GM12801 (cell line): ENCODE results near the gene SOX18.

Experiments
- CTCF ChIP-seq: IDR thresholded peaks from one replicate; pipeline ENCODE4 v1.5.1; 2011; ENCODE audit warnings: control low read depth; ENCODE audit not compliant: insufficient read length; ENCODE audit errors: extremely low read depth

The SOX18 gene

GRCh38 chr20:64051561-64052325, 2.3 kb upstream of the SOX18 start:
- no peak for TF ChIP-seq CTCF

GRCh38 chr20:64051033-64051452, 1.6 kb upstream of the SOX18 start:
- no peak for TF ChIP-seq CTCF

- TF ChIP-seq CTCF: no peak
Measured at GRCh38 chr20:64050261-64051032, 1.0 kb upstream of the SOX18 start.

GRCh38 chr20:64049878-64050260, 430 bp upstream of the SOX18 start:
- TF ChIP-seq CTCF: no peak

- no peak for TF ChIP-seq CTCF
Measured at GRCh38 chr20:64048402-64049044, 916 bp downstream of the SOX18 start.

GRCh38 chr20:64047968-64048401, 1.5 kb downstream of the SOX18 start:
- TF ChIP-seq CTCF: no peak

GRCh38 chr20:64047046-64047389, 2.4 kb downstream of the SOX18 start:
- no peak for TF ChIP-seq CTCF
